ENCODE data around the gene KIFC3. TPM values are rescaled to one million over a fixed set of nuclear protein-coding genes. Genes with fewer than 3 reads are reported as not detected.
"Not testable (repeated sequence)": the region's sequence is repeated elsewhere in the genome, so short reads cannot be mapped to it uniquely, and the experiment has no call there.

KIFC3 gene
- total RNA-seq, 1 donor from 2014 or later: 27.9 TPM

- DNase-seq: no peak
These were observed 48.6 kb downstream of the KIFC3 start for GRCh38 chr16:57753448-57754353.

- DNase-seq: peak; percentile 43
These were observed 49.5 kb downstream of the KIFC3 start for GRCh38 chr16:57752581-57753447.

- DNase-seq: no peak
These were observed 50.1 kb downstream of the KIFC3 start for GRCh38 chr16:57752203-57752580.

GRCh38 chr16:57751539-57752202 is 50.6 kb downstream of the KIFC3 start:
- no peak for DNase-seq

- DNase-seq: no peak
These were observed 51.3 kb downstream of the KIFC3 start for GRCh38 chr16:57750796-57751538.

- no peak for DNase-seq
These were observed 52.3 kb downstream of the KIFC3 start for GRCh38 chr16:57749856-57750452.

- no peak for DNase-seq
These were observed 53.1 kb downstream of the KIFC3 start for GRCh38 chr16:57749101-57749692.

GRCh38 chr16:57748596-57748995 is 53.7 kb downstream of the KIFC3 start:
- no peak for DNase-seq

- no peak for DNase-seq
These were observed 54.3 kb downstream of the KIFC3 start for GRCh38 chr16:57747996-57748395.

- no peak for DNase-seq
These were observed 54.8 kb downstream of the KIFC3 start for GRCh38 chr16:57747496-57747895.

GRCh38 chr16:57747091-57747490 is 55.2 kb downstream of the KIFC3 start:
- DNase-seq: no peak

- DNase-seq: not testable (repeated sequence)
These were observed 56.0 kb downstream of the KIFC3 start for GRCh38 chr16:57746316-57746715.

- DNase-seq: no peak
These were observed 56.5 kb downstream of the KIFC3 start for GRCh38 chr16:57745768-57746167.

- no peak for DNase-seq
These were observed 57.7 kb downstream of the KIFC3 start for GRCh38 chr16:57744642-57744903.

GRCh38 chr16:57743886-57744641 is 58.2 kb downstream of the KIFC3 start:
- DNase-seq: no peak

GRCh38 chr16:57743458-57743857 is 58.8 kb downstream of the KIFC3 start:
- DNase-seq: peak; percentile 61

- DNase-seq: no peak
These were observed 59.7 kb downstream of the KIFC3 start for GRCh38 chr16:57742543-57742942.

- DNase-seq: peak; percentile 83
These were observed 60.6 kb downstream of the KIFC3 start for GRCh38 chr16:57741660-57742191.

GRCh38 chr16:57740423-57741071 is 61.7 kb downstream of the KIFC3 start:
- DNase-seq: no peak

All from tongue (tissue), 2 donors.